Measurements from ENCODE around the gene MGAT4B. TPM values are rescaled to one million over a fixed set of nuclear protein-coding genes. Genes with fewer than 3 reads are reported as not detected.

The MGAT4B gene
- total RNA-seq, 1 experiment from 2014 or later, result 59.5 TPM

GRCh38 chr5:179816401-179816795 lies 9.7 kb upstream of the MGAT4B start:
- BruUV-seq (replicated peaks), result no TSS peak
- CTCF ChIA-PET, result no interaction called here
- no peak overlapping the region for H3K27ac ChIP-seq (ENCODE audit: low read depth, low read length, poor library complexity, severe bottlenecking)
- DNase-seq (ENCODE audit: low spot score), result no peak
- no peak for TF ChIP-seq CTCF (conservative IDR thresholded peaks at IDR 0.05; ENCODE audit: low read depth, low read length)
- no peak for TF ChIP-seq EZH2 (IDR thresholded peaks at IDR 0.05; ENCODE audit: borderline replicate concordance, low read depth, low read length, poor library complexity, severe bottlenecking)
- H3K36me3 ChIP-seq (ENCODE audit: insufficient read depth, low read length, poor library complexity, severe bottlenecking), result peaks cover 7% of the 10 kb centered on the region
- H3K4me1 ChIP-seq (ENCODE audit: insufficient read depth, low read length, poor library complexity, severe bottlenecking), result peaks cover 10% of the 10 kb centered on the region
- no peak overlapping the region for H3K4me3 ChIP-seq (ENCODE audit: low read depth, low read length, poor library complexity, severe bottlenecking)
- intact Hi-C loops (cut with micrococcal nuclease; ENCODE audit: unreplicated experiment), result no loop called here
- H3K27me3 ChIP-seq (replicated peaks; ENCODE audit: insufficient read depth, low read depth, low read length, poor library complexity), result no peaks in the 10 kb centered on the region
- H3K9me3 ChIP-seq (ENCODE audit: low read depth, low read length, poor library complexity, severe bottlenecking), result no peaks in the 10 kb centered on the region
- POLR2A ChIA-PET (ENCODE audit: low non-redundant PET), result no interaction called here

GRCh38 chr5:179815491-179816249 lies 9.0 kb upstream of the MGAT4B start:
- intact Hi-C loops (cut with micrococcal nuclease; ENCODE audit: unreplicated experiment), result no loop called here
- peaks cover 10% of the 10 kb centered on the region for H3K4me1 ChIP-seq (ENCODE audit: insufficient read depth, low read length, poor library complexity, severe bottlenecking)

GRCh38 chr5:179814090-179814489 lies 7.4 kb upstream of the MGAT4B start:
- no peak for TF ChIP-seq EZH2 (IDR thresholded peaks at IDR 0.05; ENCODE audit: borderline replicate concordance, low read depth, low read length, poor library complexity, severe bottlenecking)
- no peak for TF ChIP-seq CTCF (conservative IDR thresholded peaks at IDR 0.05; ENCODE audit: low read depth, low read length)
- Histone ChIP-seq H3K9me3 (ENCODE audit: low read depth, low read length, poor library complexity, severe bottlenecking) (no peaks in the 10 kb centered on the region), H3K27ac (ENCODE audit: low read depth, low read length, poor library complexity, severe bottlenecking) (no peak overlapping the region), H3K36me3 (ENCODE audit: insufficient read depth, low read length, poor library complexity, severe bottlenecking) (peaks cover 7% of the 10 kb centered on the region), H3K4me3 (ENCODE audit: low read depth, low read length, poor library complexity, severe bottlenecking) (no peak overlapping the region), H3K27me3 (replicated peaks; ENCODE audit: insufficient read depth, low read depth, low read length, poor library complexity) (no peaks in the 10 kb centered on the region), H3K4me1 (ENCODE audit: insufficient read depth, low read length, poor library complexity, severe bottlenecking) (no peaks in the 10 kb centered on the region)
- POLR2A ChIA-PET (ENCODE audit: low non-redundant PET), result no interaction called here
- intact Hi-C loops (cut with micrococcal nuclease; ENCODE audit: unreplicated experiment), result no loop called here
- no TSS peak for BruUV-seq (replicated peaks)
- CTCF ChIA-PET, result no interaction called here
- DNase-seq (ENCODE audit: low spot score), result no peak

More at GRCh38 chr5:179815491-179816249, 9.0 kb upstream of the MGAT4B start:
- DNase-seq (ENCODE audit: low spot score), result no peak
- no peak overlapping the region for H3K4me3 ChIP-seq (ENCODE audit: low read depth, low read length, poor library complexity, severe bottlenecking)
- ChIA-PET CTCF (no interaction called here), POLR2A (ENCODE audit: low non-redundant PET) (no interaction called here)
- H3K9me3 ChIP-seq (ENCODE audit: low read depth, low read length, poor library complexity, severe bottlenecking), result no peaks in the 10 kb centered on the region
- TF ChIP-seq EZH2 (IDR thresholded peaks at IDR 0.05; ENCODE audit: borderline replicate concordance, low read depth, low read length, poor library complexity, severe bottlenecking), result no peak
- no peak for TF ChIP-seq CTCF (conservative IDR thresholded peaks at IDR 0.05; ENCODE audit: low read depth, low read length)
- H3K36me3 ChIP-seq (ENCODE audit: insufficient read depth, low read length, poor library complexity, severe bottlenecking), result peaks cover 7% of the 10 kb centered on the region
- no TSS peak for BruUV-seq (replicated peaks)
- no peak overlapping the region for H3K27ac ChIP-seq (ENCODE audit: low read depth, low read length, poor library complexity, severe bottlenecking)
- H3K27me3 ChIP-seq (replicated peaks; ENCODE audit: insufficient read depth, low read depth, low read length, poor library complexity), result no peaks in the 10 kb centered on the region
